GM12878 (cell line): ENCODE measurements around the gene MORF4L2. TPM values are rescaled to one million over a fixed set of nuclear protein-coding genes. Genes with fewer than 3 reads are reported as not detected.
"Not testable (repeated sequence)": the region's sequence is repeated elsewhere in the genome, so short reads cannot be mapped to it uniquely, and the experiment has no call there.

Experiments used
- ATAC-seq: fragments of 200-7000 bp; cut with Tn5 transposase; 3 replicates; pipeline ENCODE4 v1.9.1; 2020; ENCODE audit warnings: mild to moderate bottlenecking, moderate library complexity
- BruUV-seq: library from RNA; stranded (reverse); fragments of 400-500 nt; replicated peaks from 2 replicates; lab custom pipeline; 2021; lab: Mats Ljungman, UMichigan
- CTCF ChIA-PET: fragments of 300-600 bp; sonication (Branson Sonifier 250); formaldehyde crosslinking; extraction: SDS; loops from one replicate; lab custom pipeline; 2021; ENCODE audit warnings: inconsistent platforms; lab: Yijun Ruan, JAX
- POLR2A ChIA-PET: fragments of 350-600 bp; formaldehyde crosslinking; extraction: SDS; loops from one replicate; lab custom pipeline; 2021; ENCODE audit warnings: inconsistent platforms; lab: Charles Lee
- RAD21 ChIA-PET: fragments of 300-600 bp; sonication (Branson Sonifier 250); formaldehyde crosslinking; loops from one replicate; lab custom pipeline; 2023; ENCODE audit warnings: antibody characterized with exemption; ENCODE audit not compliant: unreplicated experiment; lab: Charles Lee
- SMC1A ChIA-PET: fragments of 300-600 bp; sonication (Branson Sonifier 250); formaldehyde crosslinking; loops from one replicate; lab custom pipeline; 2023; ENCODE audit not compliant: unreplicated experiment, uncharacterized antibody; lab: Charles Lee
- DNase-seq: peaks from one replicate; pipeline ENCODE4 v3.0.0-alpha.2; 2011; ENCODE audit warnings: low read depth, low spot score
- FAIRE-seq: peaks from 3 replicates; lab custom pipeline; 2011; peaks lifted over from hg19 to GRCh38; lab: Jason Lieb, UNC
- H2AFZ ChIP-seq: 2 replicates; pipeline ENCODE4 v1.6.0; 2011; ENCODE audit warnings: low read depth, low read length, control low read depth; ENCODE audit not compliant: control insufficient read depth
- H3K27ac ChIP-seq: 2 replicates; pipeline ENCODE4 v1.5.1; 2011; ENCODE audit warnings: control low read depth; ENCODE audit not compliant: control insufficient read depth, insufficient read depth
- H3K27me3 ChIP-seq, 2 experiments: replicated peaks in 1 of 2; 2 replicates each; pipeline versions ENCODE4 v1.6.0 to v1.6.1; 2011; ENCODE audit warnings: low read length in 1 of 2; ENCODE audit not compliant: control insufficient read depth in 2 of 2, insufficient read depth in 2 of 2
- H3K36me3 ChIP-seq, 2 experiments: 2 replicates each; pipeline ENCODE4 v1.5.1; 2011; ENCODE audit warnings: low read length in 1 of 2; ENCODE audit not compliant: control insufficient read depth in 2 of 2, insufficient read depth in 2 of 2
- H3K4me1 ChIP-seq: 2 replicates; pipeline ENCODE4 v1.6.1; 2011; ENCODE audit warnings: mild to moderate bottlenecking, low read length, moderate library complexity, mixed read lengths; ENCODE audit not compliant: control insufficient read depth, insufficient read depth
- H3K4me2 ChIP-seq: 2 replicates; pipeline ENCODE4 v1.6.0; 2011; ENCODE audit warnings: control low read depth; ENCODE audit not compliant: control insufficient read depth, insufficient read depth
- H3K4me3 ChIP-seq: fragments of 200-600 bp; sonication (generic); 2 replicates; pipeline ENCODE4 v1.5.1; 2016
- H3K79me2 ChIP-seq: 2 replicates; pipeline ENCODE4 v1.6.0; 2011; ENCODE audit warnings: low read length; ENCODE audit not compliant: control insufficient read depth, insufficient read depth
- H3K9ac ChIP-seq: 2 replicates; pipeline ENCODE4 v1.8.0; 2011; ENCODE audit warnings: low read length, control low read depth, mixed read lengths; ENCODE audit not compliant: control insufficient read depth, insufficient read depth
- H3K9me3 ChIP-seq: replicated peaks from 3 replicates; pipeline ENCODE4 v1.5.1; 2011; ENCODE audit warnings: mild to moderate bottlenecking, low read length; ENCODE audit not compliant: control insufficient read depth, insufficient read depth
- H4K20me1 ChIP-seq: 2 replicates; pipeline ENCODE4 v1.6.0; 2011; ENCODE audit not compliant: control insufficient read depth, insufficient read depth
- LARP7 ChIP-seq: fragments of 450-650 bp; IDR thresholded peaks from 2 replicates; pipeline ENCODE4 v1.6.1; 2017; ENCODE audit warnings: mild to moderate bottlenecking
- RBBP5 ChIP-seq: fragments of 200-600 bp; sonication (generic); conservative IDR thresholded peaks from 2 replicates; pipeline ENCODE4 v1.6.1; 2016
- ZBED1 ChIP-seq: IDR thresholded peaks from 2 replicates; pipeline ENCODE4 v1.6.1; 2016; ENCODE audit warnings: borderline replicate concordance
- ZZZ3 ChIP-seq: IDR thresholded peaks from 2 replicates; pipeline ENCODE4 v1.6.1; 2011; ENCODE audit warnings: low read depth; ENCODE audit not compliant: control insufficient read depth, insufficient read length
- WGBS: methylation state at CpG from one replicate; pipeline ENCODE4 v1.1.6; 2016; ENCODE audit warnings: low lambda C conversion rate; ENCODE audit not compliant: insufficient replicate concordance, insufficient coverage; ENCODE audit errors: missing lambda C conversion rate; 5-methylcytosine and 5-hydroxymethylcytosine counted together
- in situ Hi-C: fragments of 300-500 bp; cut with MboI; formaldehyde crosslinking; loops from 9 replicates; pipeline ENCODE4 v1.14.3; 2018; ENCODE audit warnings: mixed read lengths
- intact Hi-C: fragments of 100-400 bp; cut with micrococcal nuclease; formaldehyde crosslinking; loops from one replicate; pipeline ENCODE4 v1.14.2; 2022; ENCODE audit not compliant: unreplicated experiment
- polyA plus RNA-seq, 11 experiments: library from polyadenylated mRNA; depleted of rRNA in 4 of 11; unstranded in 6 of 11; stranded (reverse) in 5 of 11; fragments of >200 nt; fragmentation: Nextera tagmentation in 4 of 11; fragmentation: Illumina TruSeq in 1 of 11; extraction: Ambion mirVana in 4 of 11; extraction: Trizol in 1 of 11; gene quantifications; 1 replicate in 1 of 11; 2 replicates in 10 of 11; pipeline versions ENCODE4 v1.2.1 to v1.2.3, GENCODE V29; 2011 to 2016; ENCODE audit warnings: inconsistent platforms in 2 of 11, missing spikeins in 2 of 11, low read depth in 1 of 11
- total RNA-seq, 4 experiments: library from RNA; depleted of rRNA in 3 of 4; stranded (reverse); fragments of >200 nt in 3 of 4; fragmentation: Illumina TruSeq in 1 of 4; extraction: Trizol in 1 of 4; gene quantifications; 2 replicates each; pipeline versions ENCODE4 v1.2.1 to v1.2.3, GENCODE V29; 2013 to 2021

Gene MORF4L2
- total and polyA plus RNA-seq, 10 of the 15 experiments (the other 5 are each of a cell fraction or from before 2014, with no cell fraction given) = 118 to 311 (median 199) TPM

GRCh38 chrX:103656617-103657016 is 29.9 kb downstream of the MORF4L2 start:
- BruUV-seq = no TSS peak
- Histone ChIP-seq H3K27me3 (no peaks in the 10 kb centered on the region), H3K36me3 (no peaks in the 10 kb centered on the region), H3K4me1 (no peaks in the 10 kb centered on the region), H3K9ac (no peak overlapping the region), H4K20me1 (no peaks in the 10 kb centered on the region), H3K4me2 (no peak overlapping the region), H2AFZ (no peak overlapping the region), H3K79me2 (no peaks in the 10 kb centered on the region), H3K9me3 (no peaks in the 10 kb centered on the region), H3K4me3 (no peak overlapping the region), H3K27ac (no peak overlapping the region)
- DNase-seq = no peak
- SMC1A ChIA-PET = interaction anchor here (1.1 kb wide), 1 partner anchor 11 kb away, joined by 3 read pairs; no protein-coding TSS in a partner anchor
- intact Hi-C loops (no loop called here), in situ Hi-C loops (no loop called here)
- WGBS = 0% methylated on average over 3 of the region's 3 CpGs
- POLR2A ChIA-PET = no interaction called here
- no peak for FAIRE-seq
- RAD21 ChIA-PET = no interaction called here
- TF ChIP-seq ZZZ3 (no peak), LARP7 (no peak), ZBED1 (no peak), RBBP5 (no peak)
- ATAC-seq = no peak
- CTCF ChIA-PET = no interaction called here

- DNase-seq, H3K27ac ChIP-seq, H2AFZ ChIP-seq, BruUV-seq, H3K4me1 ChIP-seq, ATAC-seq, H3K9me3 ChIP-seq, in situ Hi-C loops, H4K20me1 ChIP-seq, H3K4me2 ChIP-seq, RAD21 ChIA-PET, FAIRE-seq, H3K27me3 ChIP-seq, H3K4me3 ChIP-seq, intact Hi-C loops, CTCF ChIA-PET, H3K9ac ChIP-seq, SMC1A ChIA-PET, H3K36me3 ChIP-seq, H3K79me2 ChIP-seq, POLR2A ChIA-PET: not testable (repeated sequence)
- WGBS = 70% methylated on average over 7 of the region's 7 CpGs
These were observed 31.1 kb downstream of the MORF4L2 start for GRCh38 chrX:103655230-103656000.
